Aortic smooth muscle cell (primary cell): ENCODE results near the gene ANKRD33. TPM values are rescaled to one million over a fixed set of nuclear protein-coding genes. Genes with fewer than 3 reads are reported as not detected.

Experiments used
- total RNA-seq: library from RNA; depleted of rRNA; stranded (reverse); fragments of >200 nt; gene quantifications from 2 replicates; pipeline ENCODE4 v1.2.3, GENCODE V29; 2014

ANKRD33 gene, protein sequence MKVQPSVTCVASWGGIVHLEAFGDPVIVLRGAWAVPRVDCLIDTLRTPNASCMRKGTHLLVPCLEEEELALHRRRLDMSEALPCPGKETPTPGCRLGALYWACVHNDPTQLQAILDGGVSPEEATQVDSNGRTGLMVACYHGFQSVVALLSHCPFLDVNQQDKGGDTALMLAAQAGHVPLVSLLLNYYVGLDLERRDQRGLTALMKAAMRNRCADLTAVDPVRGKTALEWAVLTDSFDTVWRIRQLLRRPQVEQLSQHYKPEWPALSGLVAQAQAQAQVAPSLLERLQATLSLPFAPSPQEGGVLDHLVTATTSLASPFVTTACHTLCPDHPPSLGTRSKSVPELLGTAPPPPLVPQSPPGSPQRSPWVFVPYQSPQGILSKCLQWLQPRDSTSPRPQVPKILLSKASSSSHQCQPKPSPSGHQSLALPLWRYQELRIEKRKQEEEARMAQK
- total RNA-seq, result 0.06 TPM in 1 of 2 replicates, not detected in the other

DNA sequence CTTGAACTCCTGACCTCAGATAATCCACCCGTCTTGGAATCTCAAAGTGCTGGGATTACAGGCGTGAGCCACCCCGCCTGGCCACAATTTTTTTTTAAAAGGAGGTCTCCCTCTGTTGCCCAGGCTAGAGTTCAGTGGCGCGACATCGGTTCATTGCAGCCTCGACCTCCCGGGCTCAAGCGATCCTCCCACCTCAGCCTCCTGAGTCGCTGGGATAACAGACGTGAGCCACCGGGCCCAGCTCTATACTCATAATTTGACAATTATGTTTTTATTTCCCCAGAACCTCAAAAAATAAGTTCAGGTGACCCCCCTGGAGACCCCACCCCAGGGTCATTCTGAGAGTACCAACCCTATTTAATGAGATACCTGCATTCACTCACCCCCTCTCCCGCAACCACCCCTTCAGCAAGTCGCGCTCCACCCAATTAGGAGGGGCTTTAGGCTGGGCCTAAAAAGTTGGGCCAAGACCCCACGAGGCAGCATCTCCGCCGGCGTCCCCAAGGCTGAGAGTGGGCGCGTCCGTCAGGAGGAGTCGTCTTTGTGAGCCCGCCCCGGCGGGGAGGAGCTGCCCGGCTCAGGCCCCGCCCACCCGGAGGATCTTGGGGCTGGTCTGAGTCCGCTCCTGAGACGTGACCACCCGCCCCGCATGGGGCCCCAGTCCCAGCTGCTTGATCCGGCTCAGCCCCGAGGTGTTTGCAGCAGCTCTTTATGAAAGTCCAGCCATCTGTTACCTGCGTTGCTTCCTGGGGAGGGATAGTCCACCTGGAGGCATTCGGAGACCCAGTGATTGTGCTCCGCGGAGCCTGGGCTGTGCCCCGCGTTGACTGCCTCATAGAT lies at the start of gene ANKRD33:
Gene ANKRD33 (plus strand): TSS at position 628 of the 840 bp plus-strand sequence. CDS start 84 bp downstream, at position 712.

DNA sequence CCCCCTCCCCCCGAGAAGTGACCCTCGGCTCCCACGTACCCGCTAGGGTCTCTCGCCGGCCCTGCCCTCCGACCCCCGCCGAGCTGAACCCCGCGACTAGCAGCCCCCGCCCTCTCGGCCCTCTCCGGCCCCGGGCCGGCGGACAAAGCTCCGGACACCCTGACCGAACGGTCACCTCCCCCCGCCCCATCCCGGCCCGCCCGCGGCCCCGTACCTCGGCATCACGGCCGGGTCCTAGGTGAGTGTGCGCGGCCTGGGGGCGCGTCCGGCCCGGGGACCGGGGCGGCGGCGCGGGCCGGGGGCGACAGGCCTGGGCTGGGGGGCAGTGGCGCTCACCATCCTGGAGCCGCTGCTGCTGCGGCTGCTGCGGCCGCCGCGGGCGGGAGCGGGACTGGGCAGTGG lies 39.6 kb upstream of the ANKRD33 start, which contains the start of gene FIGNL2:
Gene FIGNL2 (minus strand): TSS at position 393 of the 402 bp plus-strand sequence. CDS start 26,305 bp downstream, outside the sequence.

DNA sequence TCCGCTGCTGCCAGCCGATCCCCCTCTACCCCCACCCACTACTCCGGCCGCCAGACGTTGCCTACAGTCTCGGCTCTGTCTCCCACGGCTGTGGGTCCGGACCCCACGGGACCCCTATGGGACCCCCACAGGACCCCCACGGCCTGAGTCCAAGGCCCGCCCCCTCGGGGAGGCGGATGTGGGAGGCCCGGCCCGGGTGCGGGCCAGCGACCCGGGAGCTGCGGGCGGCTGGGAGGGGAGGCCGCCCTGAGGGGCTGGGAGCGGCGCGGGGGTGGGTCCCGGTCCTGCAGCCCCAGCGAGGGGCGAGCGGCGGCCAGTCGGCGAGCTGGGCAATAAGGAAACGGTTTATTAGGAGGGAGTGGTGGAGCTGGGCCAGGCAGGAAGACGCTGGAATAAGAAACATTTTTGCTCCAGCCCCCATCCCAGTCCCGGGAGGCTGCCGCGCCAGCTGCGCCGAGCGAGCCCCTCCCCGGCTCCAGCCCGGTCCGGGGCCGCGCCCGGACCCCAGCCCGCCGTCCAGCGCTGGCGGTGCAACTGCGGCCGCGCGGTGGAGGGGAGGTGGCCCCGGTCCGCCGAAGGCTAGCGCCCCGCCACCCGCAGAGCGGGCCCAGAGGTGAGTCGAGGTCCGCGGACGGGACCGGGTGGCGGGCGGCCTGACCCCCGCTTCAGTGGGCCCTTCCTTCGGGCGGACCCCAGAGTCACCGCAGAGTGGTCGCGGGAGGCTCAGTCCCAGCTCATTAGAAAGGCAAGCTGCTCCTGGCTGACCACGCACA lies 19.4 kb downstream of the ANKRD33 start, which contains the start of gene ACVRL1:
Gene ACVRL1 (plus strand): TSS at position 422 of the 773 bp plus-strand sequence. CDS start 4,971 bp downstream, outside the sequence.

Other genes with a start within 250 kb of the ANKRD33 start
- under 0.01 TPM in 2 replicates for gene FIGNL2, start 39.4 kb upstream of the ANKRD33 start, total RNA-seq
- 58.4 and 61.3 TPM in 2 replicates for gene ACVRL1, start 19.4 kb downstream of the ANKRD33 start, total RNA-seq
- 9.6 and 10.8 TPM in 2 replicates for gene ACVR1B, start 63.6 kb downstream of the ANKRD33 start, total RNA-seq
- 4.6 and 6.2 TPM in 2 replicates for gene TAMALIN, start 118.8 kb downstream of the ANKRD33 start, total RNA-seq
- 12.9 and 17.7 TPM in 2 replicates for gene NR4A1, start 163.3 kb downstream of the ANKRD33 start, total RNA-seq
- gene ATG101, start 181.9 kb downstream of the ANKRD33 start, total RNA-seq, result 81.6 and 124 TPM in 2 replicates
- gene SMIM41, start 191.6 kb downstream of the ANKRD33 start, total RNA-seq, result 0.06 and 0.13 TPM in 2 replicates